ENCODE data around the gene MT1B. TPM values are rescaled to one million over a fixed set of nuclear protein-coding genes. Genes with fewer than 3 reads are reported as not detected.

MT1B gene
- total and polyA plus RNA-seq, 2 of the 13 experiments (the other 11 are each of a cell fraction or from before 2014, with no cell fraction given) = 0.89 TPM; not detected in 1

DNA sequence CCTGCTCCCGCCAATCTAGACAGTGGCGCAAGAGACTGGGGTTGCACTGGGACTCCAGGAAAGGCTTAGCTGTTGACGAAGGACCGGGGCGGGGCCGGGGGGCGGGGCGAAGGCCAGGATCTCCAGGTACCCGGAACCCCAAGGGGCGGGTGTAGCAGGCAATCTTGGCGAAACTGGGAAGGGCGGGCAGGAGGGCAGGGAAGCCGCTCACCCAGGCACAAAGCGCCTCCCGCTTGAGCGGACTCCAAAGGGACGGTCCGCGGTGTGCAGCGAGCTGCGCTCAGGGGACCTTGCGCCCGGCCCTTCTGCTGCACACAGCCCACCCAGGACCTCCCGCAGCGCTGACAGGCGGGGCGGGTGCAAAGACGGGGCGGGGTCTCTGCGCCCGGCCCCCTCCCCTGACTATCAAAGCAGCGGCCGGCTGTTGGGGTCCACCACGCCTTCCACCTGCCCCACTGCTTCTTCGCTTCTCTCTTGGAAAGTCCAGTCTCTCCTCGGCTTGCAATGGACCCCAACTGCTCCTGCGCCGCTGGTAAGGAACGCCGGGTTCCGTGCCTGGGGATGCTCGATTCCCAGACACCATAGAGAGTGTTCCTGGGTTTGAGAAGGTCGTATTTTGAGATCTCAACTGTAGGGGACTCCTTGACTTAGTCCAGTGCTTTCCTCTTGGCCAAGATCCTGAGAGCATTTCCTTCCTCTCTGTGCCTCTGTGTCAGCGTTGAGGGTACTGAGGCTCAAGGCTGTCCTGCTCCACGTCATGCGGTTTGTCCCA, 6.1 kb downstream of the MT1B start, which contains the start of gene MT1F (continued):
- TF ChIP-seq MXI1 (IDR thresholded peaks at IDR 0.05; ENCODE audit: borderline replicate concordance, low read depth, low read length) = 0 out of 3 replicates have a peak, but pooled peaks have one; percentile 3
- TF ChIP-seq RFXAP (CRISPR knock-in tag; IDR thresholded peaks at IDR 0.05; ENCODE audit: borderline replicate concordance) = peak; percentile 42; the same call in 1 of the 2 replicates
- TF ChIP-seq ZNF7 (CRISPR knock-in tag; IDR thresholded peaks at IDR 0.05) = no peak
- 0 out of 2 replicates have a peak, but pooled peaks have one; percentile 18 for TF ChIP-seq FOXA3 (CRISPR knock-in tag; IDR thresholded peaks at IDR 0.05)
- TF ChIP-seq, protein P1, sequence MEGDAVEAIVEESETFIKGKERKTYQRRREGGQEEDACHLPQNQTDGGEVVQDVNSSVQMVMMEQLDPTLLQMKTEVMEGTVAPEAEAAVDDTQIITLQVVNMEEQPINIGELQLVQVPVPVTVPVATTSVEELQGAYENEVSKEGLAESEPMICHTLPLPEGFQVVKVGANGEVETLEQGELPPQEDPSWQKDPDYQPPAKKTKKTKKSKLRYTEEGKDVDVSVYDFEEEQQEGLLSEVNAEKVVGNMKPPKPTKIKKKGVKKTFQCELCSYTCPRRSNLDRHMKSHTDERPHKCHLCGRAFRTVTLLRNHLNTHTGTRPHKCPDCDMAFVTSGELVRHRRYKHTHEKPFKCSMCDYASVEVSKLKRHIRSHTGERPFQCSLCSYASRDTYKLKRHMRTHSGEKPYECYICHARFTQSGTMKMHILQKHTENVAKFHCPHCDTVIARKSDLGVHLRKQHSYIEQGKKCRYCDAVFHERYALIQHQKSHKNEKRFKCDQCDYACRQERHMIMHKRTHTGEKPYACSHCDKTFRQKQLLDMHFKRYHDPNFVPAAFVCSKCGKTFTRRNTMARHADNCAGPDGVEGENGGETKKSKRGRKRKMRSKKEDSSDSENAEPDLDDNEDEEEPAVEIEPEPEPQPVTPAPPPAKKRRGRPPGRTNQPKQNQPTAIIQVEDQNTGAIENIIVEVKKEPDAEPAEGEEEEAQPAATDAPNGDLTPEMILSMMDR (CRISPR knock-in tag; IDR thresholded peaks at IDR 0.05) = peak; percentile 45
- TF ChIP-seq SMC3 (IDR thresholded peaks at IDR 0.05; ENCODE audit: low read length) = no peak
- peak; percentile 70; the same call in 1 of the 2 replicates for TF ChIP-seq ZMAT3 (CRISPR knock-in tag; conservative IDR thresholded peaks at IDR 0.05)
- TF ChIP-seq HOXA3 (CRISPR knock-in tag; IDR thresholded peaks at IDR 0.05) = peak; percentile 34; the same call in 1 of the 2 replicates
- no peak for TF ChIP-seq KLF9 (CRISPR knock-in tag; IDR thresholded peaks at IDR 0.05; ENCODE audit: low read depth)
- 0 out of 2 replicates have a peak, but pooled peaks have one; percentile 12 for TF ChIP-seq PPARG (CRISPR knock-in tag; conservative IDR thresholded peaks at IDR 0.05)
- no peak for TF ChIP-seq HNF1A (IDR thresholded peaks at IDR 0.05; ENCODE audit: low read depth)
- TF ChIP-seq HNF1A (CRISPR knock-in tag; IDR thresholded peaks at IDR 0.05; ENCODE audit: borderline replicate concordance) = no peak
- TF ChIP-seq GATAD1 (CRISPR knock-in tag; IDR thresholded peaks at IDR 0.05) = no peak
- TF ChIP-seq FUBP1 (CRISPR knock-in tag; IDR thresholded peaks at IDR 0.05; ENCODE audit: borderline replicate concordance) = no peak
- TF ChIP-seq ZSCAN25 (CRISPR knock-in tag; IDR thresholded peaks at IDR 0.05) = no peak
- TF ChIP-seq ZNF512B (CRISPR knock-in tag; IDR thresholded peaks at IDR 0.05; ENCODE audit: borderline replicate concordance) = peak; percentile 48; the same call in 1 of the 2 replicates
- TF ChIP-seq ZNF788 (CRISPR knock-in tag; IDR thresholded peaks at IDR 0.05; ENCODE audit: borderline replicate concordance) = peak; percentile 61; the same call in 1 of the 2 replicates
